Islet precursor cell (in vitro differentiated cells): Measurements from ENCODE around the gene PAPOLB.

Source experiments
- DNase-seq: peaks from one replicate; pipeline ENCODE4 v3.0.0-alpha.2; 2018

Gene PAPOLB

DNA sequence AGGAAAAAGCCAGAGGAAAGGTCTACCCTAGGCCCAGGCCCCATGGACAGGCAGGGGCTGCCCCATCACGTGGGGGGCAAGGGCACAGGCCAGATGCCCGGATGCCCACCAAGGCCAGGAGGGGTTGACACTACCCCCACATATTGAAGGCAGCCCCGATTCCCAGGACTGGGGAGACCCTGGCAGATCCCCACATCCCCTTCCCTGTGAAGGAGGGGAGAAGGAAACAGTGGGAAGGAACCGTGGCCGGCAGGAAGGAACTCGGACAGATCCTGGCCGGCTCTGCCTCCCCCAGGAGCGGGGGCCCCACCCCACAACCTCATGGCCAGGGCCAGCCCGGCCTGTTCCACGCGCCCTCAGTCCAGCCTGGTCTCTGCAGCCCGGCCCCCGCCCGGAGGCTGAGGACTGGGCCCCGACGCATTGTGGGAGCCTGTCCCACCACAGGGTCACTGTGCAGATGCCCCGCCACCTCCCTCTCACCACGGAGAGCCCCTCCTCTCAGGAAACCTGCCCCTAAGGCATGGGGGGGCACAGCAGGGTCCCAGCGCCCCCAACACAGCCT, 41.3 kb downstream of the PAPOLB start:
- no peak for DNase-seq

DNA sequence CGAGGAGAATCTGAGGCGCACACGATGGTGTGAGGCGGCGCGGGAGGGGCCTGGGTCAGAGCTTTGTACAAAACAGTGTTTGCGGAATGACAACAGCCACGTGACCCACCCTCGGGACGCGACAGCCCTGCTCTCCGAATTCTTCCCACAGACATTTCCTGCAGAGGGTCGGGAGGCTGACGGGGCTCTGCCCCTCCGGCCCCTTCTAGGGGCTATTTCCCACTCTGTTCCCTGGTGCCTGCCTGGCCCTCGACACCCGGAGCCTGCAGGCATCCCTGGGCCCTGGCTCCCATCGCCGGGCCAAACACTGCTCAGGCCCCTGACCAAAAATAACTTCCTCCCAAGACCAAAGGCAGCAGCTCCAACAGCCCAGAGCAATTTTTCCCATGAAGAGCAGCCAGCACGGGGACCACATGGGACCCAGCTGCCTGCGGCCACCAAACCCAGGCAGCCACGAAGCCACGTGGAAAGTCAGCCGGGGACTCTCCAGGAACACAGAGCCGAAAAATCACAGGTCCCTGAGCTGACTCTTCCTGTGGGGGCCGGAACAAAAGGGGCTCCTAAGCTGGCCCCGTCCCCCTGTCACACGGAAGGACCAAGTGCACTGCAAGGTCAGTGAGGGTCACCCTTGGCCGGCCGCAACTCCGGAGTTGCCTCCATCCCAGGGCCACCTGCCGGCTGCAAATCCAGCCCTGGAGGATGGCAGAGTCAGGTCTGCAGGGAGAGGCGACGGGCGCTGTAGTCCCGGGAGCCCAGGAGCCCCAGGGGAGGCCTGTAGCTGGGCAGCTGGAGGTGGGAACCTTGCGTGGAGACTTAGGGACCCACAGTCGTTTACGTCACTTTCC, 42.0 kb downstream of the PAPOLB start:
- DNase-seq: no peak

DNA sequence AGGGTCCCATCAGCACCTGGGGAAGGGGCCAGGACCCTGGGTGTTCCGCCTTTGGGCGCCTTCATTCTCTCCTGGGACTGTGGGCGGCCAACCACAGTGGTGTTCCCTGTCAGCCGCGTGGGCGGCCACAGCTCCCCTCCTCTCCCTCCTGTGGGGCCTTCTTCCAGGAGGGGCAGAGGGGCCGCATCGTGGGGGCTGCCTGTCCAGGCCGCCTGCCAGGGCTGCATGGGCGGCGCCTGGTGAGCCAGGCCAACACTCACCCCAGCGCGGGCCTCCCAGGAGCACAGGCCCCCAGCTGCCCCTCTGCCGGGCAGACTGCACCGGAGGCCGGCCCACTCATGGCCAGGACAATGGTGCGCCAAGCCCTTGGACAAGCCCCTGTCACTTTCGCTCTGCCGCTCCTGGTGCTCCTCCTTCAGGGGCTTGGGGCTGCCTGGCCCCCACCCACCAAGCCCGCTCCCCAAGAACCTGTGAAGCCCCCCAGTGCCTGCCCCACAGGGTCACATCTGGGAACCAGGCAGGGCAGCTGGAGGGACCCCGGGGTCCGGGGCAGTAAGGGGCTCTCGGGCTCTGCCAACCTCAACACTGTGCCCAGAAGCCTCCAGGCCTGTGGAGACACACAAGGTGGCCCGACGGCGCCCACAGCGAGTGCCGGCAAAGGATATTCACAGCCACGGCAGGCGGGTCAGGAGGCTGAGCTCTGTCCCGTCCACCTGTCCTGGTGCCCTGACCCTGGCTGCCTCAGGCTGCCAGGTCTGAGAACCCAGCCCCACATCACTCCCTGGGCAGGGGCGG, 43.6 kb downstream of the PAPOLB start:
- DNase-seq: no peak

DNA sequence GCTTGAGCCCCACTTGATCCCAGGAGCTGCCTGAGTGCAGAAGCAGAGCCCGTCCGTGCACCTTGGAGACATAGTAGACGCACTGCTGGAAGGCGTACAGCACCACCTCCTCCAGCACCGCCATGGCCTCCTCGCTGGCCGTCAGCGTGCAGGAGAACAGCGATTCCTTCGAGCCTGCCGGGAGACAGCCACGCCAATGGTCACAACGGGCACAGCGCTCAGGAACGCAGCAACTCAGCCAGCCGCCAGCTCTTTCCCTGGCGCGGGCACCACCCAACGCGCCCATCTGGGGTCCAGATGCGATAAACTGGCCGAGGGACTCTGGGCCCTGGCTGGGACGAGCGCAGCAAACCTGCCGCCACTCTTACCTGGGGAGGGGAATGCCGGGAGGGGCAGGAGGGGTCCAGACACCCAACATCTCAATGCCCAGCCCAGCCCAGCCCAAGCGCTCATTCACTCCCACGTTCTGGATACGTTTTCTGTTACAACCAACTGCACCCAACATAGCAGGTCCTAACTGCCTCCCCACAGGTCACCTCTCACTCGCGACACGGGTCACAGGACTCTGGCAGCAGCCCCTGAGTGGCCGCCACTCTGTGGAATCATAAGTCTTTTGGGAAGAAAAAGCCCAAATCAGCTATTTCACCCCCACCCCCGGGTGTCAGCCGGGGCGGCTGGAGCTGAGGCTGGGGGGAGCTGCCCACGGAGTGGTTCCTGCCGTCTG, 44.5 kb downstream of the PAPOLB start:
- no peak for DNase-seq

DNA sequence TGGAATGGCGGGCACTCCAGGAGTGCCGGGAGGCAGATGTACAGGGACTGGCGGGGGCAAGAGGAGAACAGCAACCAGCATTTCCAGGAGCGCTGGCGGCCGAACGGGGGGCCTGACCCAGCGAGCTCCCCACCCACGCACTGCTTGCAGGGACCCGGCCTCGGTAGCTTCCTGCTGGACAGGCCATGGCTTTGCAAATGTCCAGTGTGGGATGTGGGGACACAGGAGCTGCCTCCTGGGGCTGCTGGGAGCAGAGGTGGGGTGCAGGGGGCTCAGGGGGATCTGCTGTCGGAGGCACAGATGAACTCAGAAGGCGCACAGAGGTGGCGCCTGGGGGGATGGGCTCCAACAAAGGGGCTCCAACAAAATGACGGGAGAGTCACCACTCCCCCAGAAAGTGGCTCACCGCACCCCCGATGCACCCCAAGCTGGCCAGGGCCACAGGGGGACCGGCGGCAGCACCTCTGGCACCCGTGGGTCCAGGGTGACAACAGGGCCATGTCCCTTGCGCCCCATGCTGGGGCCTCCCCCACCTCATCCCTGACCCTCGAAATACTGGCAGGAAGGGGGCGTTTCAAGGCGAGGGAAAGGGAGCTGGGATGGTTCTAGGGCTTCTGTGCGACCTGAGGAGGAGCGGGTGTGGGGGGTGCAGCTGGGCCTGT, 45.3 kb downstream of the PAPOLB start:
- DNase-seq: no peak

DNA sequence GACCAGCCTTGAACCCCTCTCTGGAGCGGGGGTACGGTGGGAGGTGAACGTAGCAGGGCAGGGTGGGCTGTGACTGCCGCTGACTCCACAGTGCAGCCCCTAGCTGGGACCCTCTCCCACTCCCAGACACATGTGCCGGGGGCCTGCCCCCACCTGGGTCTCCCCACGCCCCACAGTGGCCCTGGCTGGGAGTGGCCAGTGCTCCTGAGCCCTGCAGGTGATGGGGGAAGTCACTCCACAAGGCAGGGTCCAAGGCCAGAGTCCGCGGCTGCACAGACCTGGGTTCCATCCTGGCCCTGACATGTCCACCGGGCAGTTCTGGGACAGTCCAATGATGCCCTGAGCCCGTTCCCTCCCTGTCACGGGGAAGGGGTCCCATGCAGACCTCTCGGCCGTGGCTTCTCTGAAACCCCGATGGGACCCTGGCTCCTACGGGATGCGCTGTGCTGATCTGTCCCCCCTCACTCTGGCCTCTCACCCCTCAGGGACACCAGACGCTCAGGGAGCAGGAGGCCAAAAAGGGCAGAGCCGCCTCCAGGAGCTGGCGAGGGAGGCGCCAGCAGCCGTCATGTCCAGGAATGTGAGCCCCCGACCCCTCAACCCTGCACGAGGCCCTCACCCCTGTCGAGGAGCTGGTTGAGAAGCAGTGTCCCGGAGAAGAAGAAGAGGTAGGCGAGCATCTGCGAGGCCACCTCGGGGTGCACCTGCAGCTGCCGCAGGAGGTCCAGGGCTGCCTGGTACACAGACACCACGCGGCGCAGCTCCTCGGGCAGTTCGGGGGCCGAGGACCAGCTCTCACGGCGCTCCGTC, 46.0 kb downstream of the PAPOLB start:
- DNase-seq: no peak

DNA sequence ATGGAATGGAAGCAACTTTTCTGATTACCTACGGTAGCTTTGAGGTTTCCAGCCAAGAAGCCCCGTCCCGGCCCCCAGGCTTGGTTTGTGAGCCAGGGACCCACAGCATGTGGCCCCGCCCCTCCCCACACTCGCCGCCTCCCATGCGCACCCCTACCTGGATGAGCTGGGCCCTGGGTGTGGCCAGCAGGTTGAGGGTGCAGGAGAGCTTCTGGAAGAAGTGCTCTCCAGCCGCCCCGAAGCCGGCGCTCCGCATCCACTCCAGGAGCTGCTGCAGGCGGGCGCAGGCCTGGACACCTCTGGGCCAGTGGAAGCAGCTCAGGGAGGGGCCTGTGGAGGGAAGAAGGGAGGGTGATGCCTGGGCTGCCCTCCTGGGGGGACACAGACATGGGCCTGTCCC, 46.7 kb downstream of the PAPOLB start:
- DNase-seq: no peak

DNA sequence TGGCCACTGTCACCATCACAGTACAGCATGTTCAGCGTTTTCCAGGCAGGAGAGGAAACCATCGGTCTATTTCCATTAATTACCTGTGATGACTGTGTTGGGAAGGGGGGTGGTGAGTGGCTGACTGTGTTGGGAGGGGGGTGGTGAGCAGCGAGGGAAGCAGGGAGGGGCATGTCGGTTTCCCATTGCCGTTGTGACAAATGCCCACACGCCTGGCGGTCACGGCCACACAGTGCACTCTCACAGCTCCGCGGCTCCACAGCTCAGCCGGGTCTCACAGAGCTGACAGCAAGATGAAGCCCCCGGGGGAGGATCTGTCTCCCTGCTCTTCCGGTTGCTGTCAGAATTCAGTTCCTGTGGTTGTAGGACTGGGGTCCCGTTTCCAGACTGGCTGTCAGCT, 47.4 kb downstream of the PAPOLB start:
- no peak for DNase-seq

DNA sequence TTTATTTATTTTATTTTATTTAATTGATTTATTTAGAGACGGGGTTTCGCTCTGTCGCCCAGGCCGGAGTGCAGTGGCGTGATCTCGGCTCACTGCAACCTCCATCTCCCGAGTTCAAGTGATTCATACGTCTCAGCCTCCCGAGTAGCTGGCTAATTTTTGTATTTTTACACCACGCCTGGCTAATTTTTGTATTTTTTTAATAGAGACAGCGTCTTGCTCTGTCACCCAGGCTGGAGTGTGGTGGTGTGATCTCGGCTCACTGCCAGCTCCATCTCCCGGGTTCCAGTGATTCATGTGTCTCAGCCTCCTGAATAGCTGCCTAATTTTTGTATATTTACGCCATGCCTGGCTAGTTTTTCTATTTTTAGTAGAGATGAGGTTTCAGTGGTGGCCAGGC, 52.2 kb downstream of the PAPOLB start:
- DNase-seq: no peak

DNA sequence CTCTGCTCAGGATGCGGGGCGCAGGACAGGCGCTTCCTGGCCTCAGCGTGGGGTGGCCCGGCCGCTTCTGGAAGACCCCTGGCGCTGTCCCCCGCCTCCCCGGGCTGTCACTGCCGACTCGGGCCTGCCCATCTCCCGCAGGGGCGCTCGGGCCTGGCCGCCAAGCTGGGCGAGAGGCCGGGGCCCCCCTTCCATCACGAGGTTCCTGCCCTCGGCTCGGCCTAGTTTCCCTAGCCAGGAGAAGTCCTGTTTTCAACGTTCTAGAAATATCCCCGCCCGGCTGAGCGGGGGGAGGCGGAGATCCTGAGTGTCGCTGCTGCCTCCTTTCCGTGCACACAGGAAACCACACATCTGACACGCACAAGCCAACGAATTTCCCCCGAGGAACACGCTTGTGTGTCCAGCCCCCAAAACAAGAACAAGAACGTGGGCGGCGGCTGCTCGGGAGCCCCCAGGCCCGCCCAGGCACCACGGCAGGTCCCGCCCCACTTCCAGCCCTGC, 52.7 kb downstream of the PAPOLB start:
- no peak for DNase-seq

DNA sequence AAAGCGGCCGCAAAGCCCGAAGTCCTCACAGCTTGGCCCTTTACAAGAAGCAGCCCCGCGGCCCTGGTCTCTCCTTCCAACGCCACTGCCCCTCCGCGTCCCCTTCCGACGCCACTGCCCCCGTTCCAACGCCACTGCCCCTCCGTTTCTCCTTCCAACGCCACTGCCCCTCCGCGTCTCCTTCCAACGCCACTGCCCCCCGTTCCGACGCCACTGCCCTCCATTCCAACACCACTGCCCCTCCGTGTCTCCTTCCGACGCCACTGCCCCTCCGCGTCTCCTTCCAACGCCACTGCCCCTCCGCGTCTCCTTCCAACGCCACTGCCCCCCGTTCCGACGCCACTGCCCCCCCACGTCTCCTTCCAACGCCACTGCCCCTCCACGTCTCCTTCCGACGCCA, 53.3 kb downstream of the PAPOLB start:
- no peak for DNase-seq

DNA sequence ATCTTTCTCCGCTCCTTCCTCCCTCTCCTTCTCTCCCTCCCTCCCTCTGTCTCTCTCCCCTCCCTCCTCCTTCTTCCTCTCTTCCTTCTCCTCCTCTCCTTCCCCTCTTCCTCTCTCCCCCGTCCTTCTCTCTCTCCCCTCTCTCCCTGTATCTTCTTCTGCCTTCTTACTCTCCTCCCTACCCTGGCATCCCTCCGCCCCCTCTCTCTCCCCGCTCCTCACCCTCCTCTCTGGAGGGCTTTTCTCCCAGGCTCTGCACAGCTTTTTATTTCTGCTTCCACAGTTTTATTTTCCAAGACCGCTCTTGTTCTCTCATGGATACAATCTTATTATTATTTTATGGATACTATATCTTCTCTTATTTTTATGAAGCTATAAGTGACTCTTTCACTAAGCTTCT, 53.8 kb downstream of the PAPOLB start:
- DNase-seq: no peak
